Hepatocyte (in vitro differentiated cells): ENCODE measurements around the gene VAV2.

Experiments used
- CTCF ChIP-seq: fragments of 200-600 bp; sonication (generic); IDR thresholded peaks from 2 replicates; pipeline ENCODE4 v1.5.1; 2016; ENCODE audit warnings: antibody characterized with exemption, mild to moderate bottlenecking; ENCODE audit not compliant: poor library complexity
- EZH2phosphoT487 ChIP-seq: fragments of 200-600 bp; sonication (generic); IDR thresholded peaks from one replicate; pipeline ENCODE4 v1.6.1; 2018; ENCODE audit warnings: antibody characterized with exemption, mild to moderate bottlenecking, low read depth, moderate library complexity; ENCODE audit not compliant: unreplicated experiment, severe bottlenecking

GRCh38 chr9:133836001-133836758 is 155.9 kb downstream of the VAV2 start:
- TF ChIP-seq EZH2phosphoT487 (no peak), CTCF (no peak)
